HG02973 (cell line): ENCODE results near the gene EEF1AKMT3.

Experiments
- ATAC-seq: cut with Tn5 transposase; IDR thresholded peaks from one replicate; pipeline ENCODE4 v1.9.1; 2021; ENCODE audit warnings: moderate library complexity; ENCODE audit not compliant: unreplicated experiment

EEF1AKMT3 gene

GRCh38 chr12:57750561-57751431 lies 21.6 kb upstream of the EEF1AKMT3 start:
- no peak for ATAC-seq

- no peak for ATAC-seq
Observed at GRCh38 chr12:57751432-57751787, 21.0 kb upstream of the EEF1AKMT3 start.

DNA sequence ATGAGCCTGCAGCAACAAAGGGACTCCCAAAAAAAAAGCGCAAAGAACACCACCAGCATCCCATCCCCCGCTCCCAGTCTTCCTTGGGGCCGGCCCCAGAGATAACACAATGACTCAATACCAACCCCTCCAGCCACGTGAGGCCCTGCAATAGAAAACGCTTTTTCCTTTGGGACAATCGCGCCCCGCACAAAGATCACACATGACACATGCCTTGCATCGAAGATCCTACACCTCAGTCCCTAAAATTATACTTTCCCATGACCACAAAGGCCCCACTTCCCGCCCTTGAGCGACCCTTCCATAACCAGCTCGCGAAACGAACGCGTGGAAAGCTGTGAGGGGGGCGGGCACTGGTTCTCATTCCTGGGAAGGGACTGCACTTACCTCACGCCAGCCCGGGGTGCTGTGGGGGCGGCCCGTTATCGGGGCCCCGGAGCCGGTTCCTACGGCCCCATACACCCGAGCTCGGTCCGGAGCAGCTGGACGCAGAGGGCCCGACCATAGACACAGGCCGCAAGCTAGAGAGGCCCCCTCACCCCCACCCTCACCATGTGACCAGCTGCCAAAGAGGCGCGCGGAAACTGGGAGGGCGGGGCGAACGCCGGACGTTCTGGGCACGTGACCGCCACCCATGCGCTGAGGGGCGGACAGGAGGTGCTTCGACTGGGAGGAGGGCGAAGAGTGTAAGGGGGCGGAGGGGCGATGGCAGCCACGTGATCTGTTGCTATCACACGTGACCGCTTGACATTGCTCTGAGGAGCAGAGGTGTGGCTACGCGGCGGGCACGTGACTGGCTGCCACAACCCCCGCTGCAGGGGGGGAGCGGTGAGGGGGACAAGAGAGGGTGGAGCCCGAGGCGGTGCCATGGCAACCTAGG lies 20.4 kb upstream of the EEF1AKMT3 start, which contains the start of gene CDK4:
Gene CDK4 (minus strand): TSS at position 523 of the 880 bp plus-strand sequence. CDS start 593 bp downstream, outside the sequence.
- peak; percentile 66 for ATAC-seq

DNA sequence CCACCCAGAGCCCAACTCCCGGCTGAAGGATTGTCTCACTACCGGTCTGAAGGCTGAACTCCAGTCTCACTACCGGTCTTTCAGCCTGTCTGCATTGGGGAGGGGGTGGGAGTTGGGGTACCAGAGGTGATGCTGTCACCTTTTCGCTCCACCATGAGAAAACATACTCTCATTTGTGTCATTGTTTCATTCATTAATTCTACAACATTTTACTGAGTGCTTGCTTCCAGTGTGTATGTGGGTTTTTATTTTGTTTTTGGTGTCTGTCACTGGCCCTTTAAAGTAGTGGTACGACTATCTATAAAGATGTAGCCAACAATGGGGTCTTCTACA lies 19.8 kb upstream of the EEF1AKMT3 start:
- ATAC-seq, result no peak

GRCh38 chr12:57753756-57754337 lies 18.6 kb upstream of the EEF1AKMT3 start:
- no peak for ATAC-seq

DNA sequence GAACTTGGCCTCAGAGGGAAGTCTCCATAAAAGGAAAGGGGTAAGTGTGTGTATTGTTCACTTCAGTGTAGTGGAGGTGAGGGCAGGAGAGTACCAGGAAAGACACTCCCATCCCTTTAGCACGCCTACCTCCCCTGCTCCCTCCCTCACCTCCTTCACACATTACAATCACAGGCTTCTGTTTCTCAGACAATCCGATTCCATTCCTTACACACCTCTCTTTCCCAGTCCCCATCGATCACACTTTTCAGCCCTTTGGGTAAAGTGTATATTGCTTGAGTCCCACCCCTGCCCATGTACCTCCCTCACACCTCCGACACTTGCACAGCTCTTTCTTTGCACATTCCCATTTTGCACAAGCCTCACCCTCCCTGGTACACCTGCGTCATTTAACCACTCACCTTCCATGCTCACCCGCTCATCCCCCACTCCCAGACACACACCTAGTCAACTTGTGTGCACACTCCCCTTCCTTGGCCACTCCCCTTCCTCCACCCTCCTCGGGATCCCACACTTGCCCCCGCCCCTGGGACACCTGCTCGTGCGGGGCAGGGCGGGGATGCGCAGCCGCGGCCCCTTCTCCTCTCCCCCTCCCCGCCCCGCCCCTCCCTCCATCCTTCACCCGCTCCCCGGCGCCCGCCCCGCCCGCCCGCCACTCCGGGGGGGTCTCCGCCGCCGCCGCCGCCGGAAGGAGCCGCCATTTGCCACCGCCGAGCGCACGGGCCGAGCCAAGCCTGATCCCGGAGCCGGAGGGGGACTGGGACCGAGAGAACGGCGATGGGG lies 17.8 kb upstream of the EEF1AKMT3 start, which contains the start of gene MARCHF9:
Gene MARCHF9 (plus strand): TSS at position 693 of the 783 bp plus-strand sequence. CDS start 426 bp downstream, outside the sequence.
- peak; percentile 26 for ATAC-seq

DNA sequence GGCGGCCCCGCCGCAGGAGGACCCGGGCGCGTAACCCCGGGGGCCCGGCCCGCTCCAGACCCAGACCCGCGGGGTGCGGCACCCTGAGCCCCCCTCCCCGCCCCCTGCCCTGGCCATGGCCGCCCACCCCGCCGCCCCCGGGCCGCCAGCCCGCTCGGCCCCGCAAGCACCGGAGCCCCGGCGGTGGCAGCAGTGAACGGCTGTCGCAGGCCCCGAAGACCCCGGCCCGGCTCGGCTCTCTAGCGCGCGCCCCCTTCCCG lies 17.3 kb upstream of the EEF1AKMT3 start:
- no peak for ATAC-seq

DNA sequence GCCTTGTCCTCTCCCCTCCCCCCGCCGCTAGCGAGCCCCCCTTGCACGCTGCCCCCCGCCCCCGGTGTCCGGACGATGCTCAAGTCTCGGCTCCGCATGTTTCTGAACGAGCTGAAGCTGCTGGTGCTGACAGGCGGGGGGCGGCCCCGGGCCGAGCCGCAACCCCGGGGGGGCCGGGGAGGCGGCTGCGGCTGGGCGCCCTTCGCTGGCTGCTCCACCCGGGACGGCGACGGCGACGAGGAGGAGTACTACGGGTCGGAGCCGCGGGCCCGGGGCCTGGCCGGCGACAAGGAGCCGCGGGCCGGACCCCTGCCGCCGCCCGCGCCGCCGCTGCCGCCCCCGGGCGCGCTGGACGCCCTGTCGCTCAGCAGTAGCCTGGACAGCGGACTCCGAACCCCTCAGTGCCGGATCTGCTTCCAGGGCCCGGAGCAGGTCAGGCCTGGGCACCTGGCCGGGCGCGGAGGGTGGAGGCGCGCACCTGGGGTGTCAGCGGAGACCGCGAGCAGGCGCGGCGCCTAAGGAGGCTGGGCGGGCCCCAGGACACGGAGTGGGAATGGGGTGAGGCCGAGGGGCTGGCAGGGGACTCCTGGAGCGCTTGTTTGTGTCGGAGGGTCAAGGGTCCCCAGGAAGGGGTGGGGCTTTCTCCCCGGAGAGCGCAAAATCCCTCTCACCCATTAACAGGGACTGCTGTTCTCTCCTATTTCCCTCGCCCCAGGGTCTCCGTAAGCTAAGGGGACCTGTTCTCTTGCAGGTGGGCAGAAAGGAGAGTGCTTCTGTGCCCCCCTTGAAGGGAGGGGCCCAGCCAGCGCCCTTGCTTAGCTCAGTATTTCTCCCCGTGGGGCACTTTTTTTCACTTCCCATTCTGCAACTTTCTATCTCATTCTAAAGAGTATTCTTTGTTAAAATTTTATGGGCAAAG lies 16.7 kb upstream of the EEF1AKMT3 start:
- ATAC-seq, result no peak

GRCh38 chr12:57756406-57757341 lies 15.7 kb upstream of the EEF1AKMT3 start:
- no peak for ATAC-seq

- no peak for ATAC-seq
Observed at GRCh38 chr12:57757771-57758170, 14.6 kb upstream of the EEF1AKMT3 start.

DNA sequence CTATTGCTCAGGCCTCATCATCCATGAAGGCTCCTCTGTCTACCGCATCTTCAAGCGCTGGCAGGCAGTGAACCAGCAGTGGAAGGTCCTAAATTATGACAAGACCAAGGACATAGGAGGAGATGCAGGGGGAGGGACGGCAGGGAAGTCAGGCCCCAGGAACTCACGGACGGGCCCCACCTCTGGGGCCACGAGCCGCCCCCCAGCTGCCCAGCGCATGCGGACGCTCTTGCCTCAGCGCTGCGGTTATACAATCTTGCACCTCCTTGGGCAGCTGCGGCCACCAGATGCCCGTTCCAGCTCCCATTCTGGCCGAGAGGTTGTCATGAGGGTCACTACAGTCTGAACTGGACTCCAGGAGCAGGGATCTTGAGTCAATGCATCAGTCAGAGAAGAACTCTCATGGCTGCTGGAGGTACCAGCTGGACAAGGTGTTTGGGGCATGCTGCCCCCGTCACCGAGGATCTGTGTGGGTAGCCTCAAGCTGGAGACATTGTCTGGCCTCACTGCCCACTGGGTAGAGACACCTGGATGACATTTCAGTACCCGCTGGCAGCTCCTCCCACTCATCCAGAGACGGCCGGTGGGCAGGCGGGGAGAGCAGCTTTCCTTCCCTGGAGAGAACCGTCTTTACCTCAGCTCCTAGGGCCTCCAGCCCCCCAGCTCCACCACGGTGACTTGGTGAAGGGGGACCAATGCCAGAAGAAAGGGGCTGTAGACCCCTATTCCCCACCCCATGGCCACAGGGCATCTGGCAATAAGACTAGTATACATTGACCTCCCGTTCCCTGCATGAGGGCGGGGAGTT lies 13.7 kb upstream of the EEF1AKMT3 start:
- no peak for ATAC-seq

- no peak for ATAC-seq
Observed at GRCh38 chr12:57759360-57759980, 12.9 kb upstream of the EEF1AKMT3 start.

DNA sequence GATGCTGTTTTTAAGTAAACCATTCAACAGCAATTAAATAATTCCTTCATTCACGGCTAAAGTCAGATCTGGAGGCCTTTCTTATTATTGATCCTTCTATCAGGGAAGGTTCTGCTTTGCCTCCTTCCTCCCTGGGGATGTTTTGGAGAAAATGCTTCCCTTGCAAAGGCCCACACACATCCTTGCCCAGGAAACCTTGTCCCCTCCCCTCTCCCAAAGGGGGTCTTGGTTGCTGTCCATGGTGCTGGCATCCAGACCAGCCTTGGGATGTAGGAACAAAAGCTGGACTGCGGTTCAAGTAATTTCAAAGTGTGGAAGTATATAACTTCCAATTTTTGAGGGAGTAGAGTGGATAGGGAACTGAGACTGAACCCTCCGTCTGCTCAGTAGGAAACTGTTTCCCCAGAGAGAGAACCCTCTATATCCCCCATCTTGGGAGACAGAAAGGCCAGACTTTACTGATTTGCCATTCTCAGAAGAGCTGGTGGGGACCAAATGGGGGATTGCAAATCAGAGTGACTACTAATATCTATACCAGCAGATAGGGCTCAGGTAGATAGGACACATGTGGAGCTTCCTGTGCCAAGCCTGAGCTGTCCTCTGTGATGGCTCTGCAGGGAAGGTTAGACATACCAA lies 11.9 kb upstream of the EEF1AKMT3 start:
- ATAC-seq, result no peak

GRCh38 chr12:57761391-57761998 lies 10.9 kb upstream of the EEF1AKMT3 start:
- ATAC-seq, result no peak

GRCh38 chr12:57762463-57762862 lies 10.0 kb upstream of the EEF1AKMT3 start:
- no peak for ATAC-seq

DNA sequence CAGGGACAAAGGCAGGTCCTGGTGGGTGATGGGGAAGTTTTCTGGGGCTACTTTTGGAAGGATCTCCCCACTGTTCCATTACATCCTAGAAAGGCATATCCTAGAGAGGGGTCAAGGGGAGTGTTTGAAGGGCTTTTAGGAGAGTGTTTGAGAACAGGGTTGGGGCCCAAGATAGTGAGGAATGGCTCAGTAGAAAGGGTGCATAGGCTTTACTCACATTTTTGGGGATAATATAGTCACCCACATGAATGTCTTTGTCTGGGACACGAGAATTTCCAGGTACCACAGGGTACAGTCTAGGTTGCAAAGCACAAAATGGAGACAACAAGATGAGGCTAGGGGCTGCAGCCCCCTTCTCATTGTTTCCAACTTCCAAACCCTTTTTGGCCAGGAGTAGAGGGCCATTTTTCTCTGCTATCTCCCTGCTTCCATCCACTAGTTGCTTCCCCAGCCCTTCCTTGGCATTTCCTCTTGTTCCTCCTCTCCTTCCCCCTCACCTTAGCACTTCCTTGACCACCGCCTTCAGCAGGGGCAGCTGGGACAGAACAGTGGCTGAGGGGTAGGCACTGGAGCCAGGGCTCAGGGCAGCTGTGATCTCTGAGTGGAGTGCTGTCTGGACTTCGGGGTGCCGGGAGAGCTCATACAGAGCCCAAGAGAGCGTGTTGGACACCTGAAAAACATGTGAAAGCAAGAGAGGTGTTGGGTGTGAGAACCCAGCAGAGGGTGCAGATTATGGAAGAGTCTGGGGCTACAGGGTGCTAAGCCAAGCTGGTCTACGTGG lies 8.3 kb upstream of the EEF1AKMT3 start:
- no peak for ATAC-seq
